GM19193 (cell line): ENCODE results near the gene DGKE.
A peak's percentile ranks its signal among the peaks of the same experiment; 100 is the strongest.

ENCODE experiments used
- POLR2A ChIP-seq: IDR thresholded peaks from 4 replicates; pipeline ENCODE4 v1.6.1; 2011; ENCODE audit not compliant: insufficient read depth, insufficient read length; ENCODE audit errors: extremely low read depth

Gene DGKE

DNA sequence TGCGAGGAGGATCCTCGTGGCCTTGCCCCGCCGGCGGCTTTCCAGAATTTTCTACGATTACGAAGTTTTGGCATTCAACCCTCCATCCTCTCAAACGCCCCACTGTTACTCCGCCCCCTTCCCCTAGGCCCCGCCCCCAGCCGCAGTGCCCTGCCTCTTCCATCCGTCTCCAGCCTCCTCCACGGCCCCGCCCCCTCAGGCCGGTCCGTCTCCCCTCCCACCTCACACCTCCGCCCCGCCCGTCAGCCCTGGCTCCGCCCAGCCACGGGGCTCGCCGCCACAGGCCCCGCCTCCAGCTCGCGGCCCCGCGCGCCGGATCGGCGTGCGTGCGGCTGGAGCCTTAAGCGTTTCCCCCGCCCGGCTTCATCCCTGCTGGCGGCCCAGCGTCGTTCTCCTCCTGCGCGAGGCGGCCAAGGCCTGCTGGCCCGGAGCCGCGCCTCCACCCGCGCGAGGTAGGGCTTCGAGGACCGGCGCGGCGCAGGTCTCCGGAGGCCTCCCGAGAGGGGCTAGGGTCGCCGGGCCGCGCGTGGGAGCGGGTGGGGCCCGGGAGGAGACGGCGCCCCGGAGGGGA, at the start of gene DGKE, which contains the start of gene C17orf67:
DGKE (plus strand) TSS at position 343 of the 571 bp plus-strand sequence. CDS start 645 bp downstream, outside the sequence.
C17orf67 (minus strand) TSS at position 112 of the 571 bp plus-strand sequence. CDS start 18,110 bp downstream, outside the sequence.
- TF ChIP-seq POLR2A, result peak; percentile 64

DNA sequence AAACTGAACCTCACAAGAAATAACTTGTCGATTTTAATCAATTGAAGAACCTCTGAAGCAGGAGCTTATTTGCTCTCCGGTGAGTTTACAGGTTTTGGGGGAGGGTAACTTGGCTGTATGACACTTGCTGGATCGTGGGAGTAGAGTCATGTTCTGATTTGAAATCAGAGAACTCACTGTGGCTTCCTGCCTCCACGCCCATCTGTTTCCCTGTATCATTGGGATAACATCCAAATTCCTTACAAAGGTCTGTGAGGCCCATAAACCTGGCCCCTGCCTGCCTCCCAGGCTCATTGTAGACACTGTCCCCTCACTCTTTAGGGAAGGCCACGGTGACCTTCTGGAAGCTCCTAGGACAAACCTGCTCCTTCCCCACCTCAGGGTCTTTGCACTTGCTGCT, 48.5 kb upstream of the DGKE start:
- no peak for TF ChIP-seq POLR2A

DNA sequence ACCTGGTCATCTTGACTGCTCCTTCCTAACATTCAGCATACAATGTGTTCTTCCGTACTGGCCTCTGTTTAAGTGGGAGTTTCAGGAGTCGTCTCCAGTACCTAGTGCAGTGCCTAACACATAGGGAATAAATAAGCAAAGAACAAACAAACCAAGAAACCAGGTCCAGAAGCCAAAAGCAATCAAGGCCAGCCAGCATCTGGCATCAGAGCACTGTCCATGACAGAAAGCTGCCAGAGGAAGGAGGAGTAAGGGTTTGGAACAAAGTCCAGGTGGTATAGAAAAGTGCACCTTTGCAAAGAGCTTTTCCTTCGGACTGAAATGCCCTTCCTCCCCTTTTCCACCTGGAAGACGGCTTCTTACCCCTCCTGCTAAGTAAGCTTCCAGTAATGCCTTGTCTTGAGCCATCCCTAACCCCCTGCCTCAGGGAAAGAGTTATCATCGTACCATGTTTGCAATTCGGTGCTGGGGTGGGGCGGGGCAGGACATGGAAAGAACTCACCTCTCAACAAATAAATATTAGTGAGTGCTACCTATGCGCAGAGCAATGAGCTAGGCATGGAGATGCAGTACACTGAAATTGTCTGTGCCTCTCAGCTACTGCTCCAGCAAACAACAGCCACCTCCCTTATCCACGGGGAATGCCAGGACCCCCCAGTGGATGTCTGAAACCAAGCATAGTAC, 47.8 kb upstream of the DGKE start:
- no peak for TF ChIP-seq POLR2A

DNA sequence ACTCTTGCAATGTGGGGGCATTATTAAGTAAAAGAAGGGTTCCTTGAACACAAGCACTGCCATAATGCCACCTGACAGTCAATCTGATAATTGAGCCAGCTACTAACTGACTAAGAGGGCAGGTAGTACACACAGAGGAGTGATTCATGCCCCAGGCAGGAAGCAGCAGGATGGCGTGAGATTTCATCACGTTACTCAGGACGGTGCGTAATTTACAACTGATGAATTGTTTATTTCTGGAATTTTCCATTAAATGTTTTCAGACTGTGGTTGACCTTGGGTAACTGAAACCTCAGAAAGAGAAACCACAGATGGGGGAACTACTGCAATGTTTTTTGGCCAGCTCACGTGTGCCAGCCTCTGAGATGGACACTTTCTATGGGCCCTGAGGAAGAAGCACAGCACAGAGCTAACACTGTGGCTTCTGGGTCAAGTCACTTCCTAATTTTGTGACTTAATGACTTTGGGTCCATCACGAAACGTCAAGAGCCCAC, 46.9 kb upstream of the DGKE start:
- no peak for TF ChIP-seq POLR2A

DNA sequence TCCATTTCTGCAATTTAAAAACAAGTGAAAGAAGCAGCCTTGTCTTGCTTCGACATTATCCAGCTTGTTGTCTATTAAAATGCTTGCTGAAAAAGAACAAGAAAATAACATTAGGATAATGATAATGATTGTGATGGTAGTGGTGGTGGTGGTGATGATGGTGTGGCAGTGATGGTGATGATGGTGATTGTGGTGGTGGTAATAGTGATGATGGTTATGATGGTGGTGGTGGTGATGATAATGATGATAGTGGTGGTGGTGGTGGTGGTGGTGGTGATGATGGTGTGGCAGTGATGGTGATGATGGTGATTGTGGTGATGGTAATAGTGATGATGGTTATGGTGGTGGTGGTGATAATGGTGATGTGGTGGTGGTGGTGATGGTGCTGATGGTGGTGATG, 41.7 kb upstream of the DGKE start:
- no peak for TF ChIP-seq POLR2A

DNA sequence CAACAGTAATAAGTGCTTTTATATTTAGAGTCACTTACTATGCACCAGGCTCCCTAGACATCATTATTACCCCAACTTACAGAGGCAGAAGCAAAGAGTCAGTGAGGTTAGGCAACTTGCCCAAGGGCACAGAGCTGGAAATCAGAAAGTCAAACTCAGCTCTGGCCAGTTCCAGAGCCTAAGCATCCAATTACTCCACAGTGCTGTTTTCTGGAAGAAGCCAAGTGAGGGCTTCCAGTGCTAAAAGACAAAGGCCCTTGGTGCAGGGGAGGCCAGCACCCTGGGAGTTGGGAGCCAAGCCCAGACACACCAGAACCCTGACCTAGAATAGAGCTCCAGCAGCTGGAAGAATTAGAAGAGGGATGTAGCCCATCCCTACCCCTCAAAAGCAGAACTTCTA, 40.4 kb upstream of the DGKE start:
- TF ChIP-seq POLR2A, result no peak

DNA sequence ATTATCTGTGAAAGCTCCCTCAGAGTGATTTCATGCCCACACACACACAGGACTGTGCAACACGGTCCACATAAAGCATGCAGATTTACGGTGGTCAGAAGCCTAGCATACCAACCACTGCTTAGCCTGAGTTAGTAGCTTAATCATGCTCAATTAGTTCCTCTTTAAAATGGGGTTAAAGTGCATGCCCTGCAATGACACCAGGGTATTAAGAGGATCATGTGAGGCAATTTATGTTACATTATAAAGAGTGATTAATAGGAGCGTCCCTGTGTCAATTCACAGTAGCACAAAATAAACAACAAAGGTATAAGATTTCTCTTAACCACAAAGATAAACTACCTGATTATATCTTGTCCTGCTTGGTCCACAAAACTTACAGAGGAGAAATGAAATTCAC, 40.0 kb upstream of the DGKE start:
- TF ChIP-seq POLR2A, result no peak

DNA sequence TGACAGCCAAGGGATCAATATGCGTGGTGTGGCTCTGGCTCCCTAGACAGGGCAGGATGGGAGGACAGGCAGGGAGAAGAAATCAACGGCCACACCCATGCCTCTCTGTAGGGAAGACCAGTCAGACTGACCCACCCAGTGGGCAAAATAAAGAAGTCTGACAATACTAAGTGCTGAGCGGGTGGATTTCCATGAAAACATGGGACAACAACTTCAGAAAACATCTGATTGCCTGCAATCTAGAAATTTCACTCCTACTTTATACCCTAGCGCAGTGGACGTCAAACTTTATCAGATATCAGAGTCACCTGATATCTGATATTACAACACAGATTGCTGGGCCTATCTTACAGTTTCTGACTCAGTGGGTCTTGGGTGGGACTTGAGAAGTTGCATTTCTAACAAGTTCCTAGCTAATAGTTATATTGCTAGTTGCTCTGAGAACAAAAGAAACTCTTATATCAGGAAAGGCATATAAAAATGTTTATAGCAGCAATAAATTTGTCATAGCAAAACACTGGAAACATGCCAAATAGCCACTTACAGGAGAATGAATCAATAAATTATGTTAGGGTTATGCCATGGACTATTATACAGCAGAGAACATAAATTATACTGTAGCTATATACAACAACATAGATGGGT, 38.6 kb upstream of the DGKE start:
- TF ChIP-seq POLR2A, result no peak

DNA sequence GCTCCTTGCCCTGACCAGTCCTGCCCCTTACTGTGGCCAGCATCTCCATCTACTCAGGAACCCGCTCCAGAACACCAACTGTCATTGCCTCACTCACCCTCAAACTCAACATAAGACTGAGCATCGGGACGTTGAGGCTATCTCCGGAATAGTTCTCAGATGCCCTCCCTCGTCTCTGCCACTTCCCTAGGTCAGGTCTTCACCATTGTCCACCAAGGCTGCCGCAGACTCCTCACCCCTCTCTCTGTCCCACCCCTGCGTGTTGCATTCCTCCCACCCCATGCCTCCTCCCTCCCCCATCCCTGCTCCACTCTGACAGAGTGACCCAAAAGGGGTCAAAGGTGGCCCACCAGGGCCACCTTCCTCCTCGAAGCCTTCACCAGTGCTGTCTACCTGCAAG, 37.4 kb upstream of the DGKE start:
- TF ChIP-seq POLR2A, result no peak

DNA sequence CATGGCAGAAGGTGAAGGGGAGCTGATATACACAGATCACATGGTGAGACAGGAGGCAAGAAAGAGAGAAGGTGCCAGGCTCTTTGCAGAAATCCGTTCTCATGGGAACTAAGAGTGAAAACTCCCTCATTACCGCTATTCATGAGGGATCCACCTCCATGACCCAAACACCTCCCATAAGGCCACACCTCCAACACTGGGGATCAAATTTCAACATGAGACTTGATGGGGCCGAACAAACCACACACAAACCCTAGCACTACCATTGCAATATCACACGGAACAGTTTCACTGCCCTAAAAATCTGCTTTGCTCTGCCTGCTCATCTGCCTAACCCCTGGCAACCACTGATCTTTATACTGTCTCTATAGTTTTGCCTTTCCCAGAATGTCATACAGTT, 35.0 kb upstream of the DGKE start:
- TF ChIP-seq POLR2A, result no peak

DNA sequence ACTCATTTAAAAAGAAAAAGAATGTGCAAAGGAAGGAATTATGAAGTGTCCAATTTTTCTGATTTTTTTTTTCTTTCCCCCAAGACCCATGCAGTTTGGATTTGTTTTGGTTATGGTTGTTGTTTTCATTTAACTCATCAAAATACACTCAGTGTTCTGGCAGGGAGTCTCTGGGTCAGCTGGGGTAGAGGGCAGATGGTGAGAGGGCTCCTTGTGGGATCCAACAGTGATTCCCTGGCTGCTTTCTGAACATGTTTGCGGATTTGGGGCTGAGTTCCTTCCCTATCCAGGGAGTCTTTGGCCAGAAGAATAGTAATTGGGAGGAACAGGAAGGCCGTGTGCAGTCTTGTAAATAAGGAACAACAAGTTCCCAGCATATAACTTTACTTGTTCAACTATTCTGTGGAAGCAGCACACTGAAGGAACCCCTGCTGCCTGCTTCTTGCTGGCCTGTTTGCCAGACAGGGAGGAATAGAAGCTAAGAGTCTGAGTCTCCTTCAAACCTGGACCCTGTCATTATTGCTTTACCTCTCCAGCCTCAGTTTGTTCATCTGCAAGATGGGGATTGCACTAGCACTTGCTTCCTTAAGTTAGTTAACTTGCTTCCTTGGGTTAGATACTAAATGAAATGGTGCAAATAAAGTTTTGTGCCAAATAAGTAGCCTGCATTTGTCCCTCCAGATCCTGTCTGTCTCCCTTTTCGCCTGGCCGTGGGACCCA, 32.3 kb upstream of the DGKE start:
- TF ChIP-seq POLR2A, result no peak

DNA sequence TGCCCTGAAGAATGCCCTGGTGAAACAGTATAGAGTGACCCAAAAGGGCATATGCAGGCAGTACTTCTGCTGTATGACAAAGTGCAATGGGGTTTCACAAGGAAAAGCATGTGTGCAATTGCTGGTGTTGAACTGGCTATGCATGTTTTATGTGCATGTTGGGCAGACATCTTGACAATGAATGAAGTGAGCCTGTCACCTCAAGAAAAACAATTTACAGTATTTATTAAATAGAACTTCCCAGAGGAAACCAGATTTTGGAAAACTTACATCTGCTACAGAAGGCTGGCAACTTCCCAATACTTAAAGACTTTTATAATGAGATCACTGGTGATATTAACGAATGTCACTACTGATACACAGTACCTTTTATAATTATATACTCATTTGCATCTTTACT, 30.9 kb upstream of the DGKE start:
- TF ChIP-seq POLR2A, result no peak

DNA sequence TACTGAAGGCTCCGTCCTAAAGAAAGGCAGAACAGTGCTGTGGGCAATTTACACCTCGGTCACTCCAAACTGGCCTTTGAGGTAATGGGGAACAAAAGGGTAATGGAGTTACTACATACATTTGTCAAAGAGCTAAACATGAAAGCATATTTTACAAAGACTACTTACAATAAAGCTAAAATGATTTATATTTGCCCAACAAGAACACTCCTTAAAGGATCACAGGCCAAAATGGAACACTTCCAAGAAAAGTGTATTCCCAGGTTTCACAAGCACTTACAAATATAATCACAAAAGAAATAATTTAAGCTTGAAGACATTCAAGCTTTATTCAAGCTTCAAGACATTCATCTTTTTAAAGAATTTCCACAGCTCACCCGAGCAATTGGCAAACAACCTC, 29.5 kb upstream of the DGKE start:
- no peak for TF ChIP-seq POLR2A

DNA sequence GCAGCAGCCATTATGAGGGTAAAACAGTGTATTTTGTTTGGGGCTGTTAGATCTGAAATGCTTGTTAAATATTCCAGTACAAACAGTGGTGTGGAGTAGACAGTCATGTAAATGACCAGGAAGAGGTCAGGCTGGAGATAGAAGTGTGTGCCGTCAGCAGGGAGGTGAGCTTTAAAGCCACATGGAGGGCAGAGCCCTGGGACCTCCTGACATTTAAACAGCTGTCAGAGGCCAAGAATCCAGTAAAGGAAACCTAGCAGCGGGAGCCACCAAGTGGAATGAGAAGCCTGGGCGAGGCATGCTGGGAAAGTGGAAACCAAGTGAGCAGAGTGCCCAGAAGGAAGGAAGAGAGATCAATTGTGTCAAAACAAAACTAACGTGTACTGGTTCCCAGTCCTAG, 27.0 kb upstream of the DGKE start:
- TF ChIP-seq POLR2A, result no peak

DNA sequence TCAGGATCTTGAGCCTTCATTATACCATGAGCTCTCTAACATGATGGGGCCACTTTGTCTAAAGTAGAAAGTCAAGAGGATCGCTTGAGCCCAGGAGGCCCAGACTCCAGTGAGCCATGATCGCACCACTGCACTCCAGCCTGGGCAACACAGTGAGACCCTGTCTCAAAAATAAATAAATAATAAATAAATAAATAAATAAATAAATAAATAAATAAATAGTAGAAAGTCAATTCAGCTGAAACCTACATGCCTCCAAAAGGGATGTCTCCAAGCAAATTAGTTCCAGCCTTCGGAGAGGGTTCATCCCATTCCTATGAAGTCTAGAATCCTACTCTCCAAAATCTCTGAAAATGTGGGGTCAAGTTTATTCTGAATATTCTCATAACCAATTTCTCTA, 26.2 kb upstream of the DGKE start:
- TF ChIP-seq POLR2A, result no peak
